Stimulated activated CD4-positive, alpha-beta T cell treated with anti-CD3 and anti-CD28 coated beads, TNF-alpha, amount 100 ng/mL, for 48 hours (primary cell): ENCODE results near the gene CCL28.
"Not testable (repeated sequence)": the region's sequence is repeated elsewhere in the genome, so short reads cannot be mapped to it uniquely, and the experiment has no call there.

Experiments used
- DNase-seq, 3 donors: peaks; one replicate each; pipeline ENCODE4 v3.0.0-alpha.2; 2020; ENCODE audit warnings: low read depth in 3 of 3

CCL28 gene, protein sequence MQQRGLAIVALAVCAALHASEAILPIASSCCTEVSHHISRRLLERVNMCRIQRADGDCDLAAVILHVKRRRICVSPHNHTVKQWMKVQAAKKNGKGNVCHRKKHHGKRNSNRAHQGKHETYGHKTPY

DNA sequence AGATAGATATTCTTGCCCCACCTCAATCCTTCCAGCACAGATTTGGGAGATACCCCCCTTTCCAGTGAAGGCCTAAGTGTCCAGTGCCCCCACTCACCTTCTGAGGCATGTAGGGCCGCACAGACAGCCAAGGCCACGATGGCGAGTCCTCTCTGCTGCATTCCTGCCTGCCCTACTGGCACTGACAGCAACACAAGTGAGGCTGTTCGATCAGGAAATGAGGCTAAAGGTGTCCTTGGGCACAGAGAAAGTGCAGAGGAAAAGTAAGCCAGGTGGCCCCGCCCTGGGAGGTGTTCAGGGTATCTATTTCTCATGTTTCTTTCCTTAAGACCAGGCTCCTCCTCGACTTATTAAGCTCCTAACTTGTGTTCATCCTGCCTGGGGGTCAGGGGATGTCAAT is at the start of gene CCL28:
TSS of gene CCL28 (minus strand) at position 236 of the 400 bp plus-strand sequence. CDS start at position 161, 75 bp downstream.
- no peak for DNase-seq

DNA sequence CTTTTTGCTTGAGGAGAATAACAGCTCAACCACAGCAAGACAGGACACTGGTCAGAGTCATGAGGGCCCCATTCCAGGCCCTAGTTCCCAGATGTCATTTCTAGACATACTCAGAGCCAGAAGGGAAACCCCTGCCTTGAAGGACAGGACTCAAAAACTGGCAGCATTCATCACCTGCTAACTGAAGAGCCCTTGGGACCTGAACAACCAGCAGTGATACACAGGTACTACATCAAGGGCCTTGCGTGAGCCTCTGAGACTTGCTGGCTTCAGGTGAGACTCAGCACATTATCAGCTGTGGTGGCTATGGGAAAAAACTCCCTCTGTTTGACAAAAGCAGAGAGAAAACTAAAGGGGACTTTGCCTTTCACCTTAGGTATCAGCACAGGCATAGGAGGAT is 48.9 kb upstream of the CCL28 start:
- DNase-seq = no peak

DNA sequence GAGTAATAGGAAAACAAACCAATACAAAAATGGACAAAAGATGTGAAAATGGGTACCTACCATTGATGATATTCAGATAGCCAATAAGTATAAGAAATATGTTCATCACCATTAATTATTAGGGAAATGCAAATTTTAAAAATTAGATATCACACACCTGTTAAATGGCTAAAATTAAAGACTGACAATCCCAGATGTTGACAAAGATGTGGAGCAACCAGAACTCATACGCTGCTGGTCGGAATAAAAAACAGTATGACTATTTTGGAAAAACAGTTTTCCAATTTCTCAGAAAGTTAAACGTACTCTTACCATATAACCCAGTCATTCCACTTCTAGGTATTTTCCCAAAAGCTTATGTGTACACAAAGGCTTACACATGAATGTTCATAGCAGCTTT is 44.4 kb upstream of the CCL28 start:
- no peak for DNase-seq

DNA sequence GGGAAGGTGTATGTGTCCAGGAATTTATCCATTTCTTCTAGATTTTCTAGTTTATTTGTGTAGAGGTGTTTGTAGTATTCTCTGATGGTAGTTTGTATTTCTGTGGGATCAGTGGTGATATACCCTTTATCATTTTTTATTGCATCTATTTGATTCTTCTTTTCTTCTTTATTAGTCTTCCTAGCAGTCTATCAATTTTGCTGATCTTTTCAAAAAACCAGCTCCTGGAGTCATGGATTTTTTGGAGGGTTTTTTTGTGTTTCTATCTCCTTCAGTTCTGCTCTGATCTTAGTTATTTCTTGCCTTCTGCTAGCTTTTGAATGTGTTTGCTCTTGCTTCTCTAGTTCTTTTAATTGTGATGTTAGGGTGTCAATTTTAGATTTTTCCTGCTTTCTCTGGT is 29.4 kb upstream of the CCL28 start:
- not testable (repeated sequence) for DNase-seq

DNA sequence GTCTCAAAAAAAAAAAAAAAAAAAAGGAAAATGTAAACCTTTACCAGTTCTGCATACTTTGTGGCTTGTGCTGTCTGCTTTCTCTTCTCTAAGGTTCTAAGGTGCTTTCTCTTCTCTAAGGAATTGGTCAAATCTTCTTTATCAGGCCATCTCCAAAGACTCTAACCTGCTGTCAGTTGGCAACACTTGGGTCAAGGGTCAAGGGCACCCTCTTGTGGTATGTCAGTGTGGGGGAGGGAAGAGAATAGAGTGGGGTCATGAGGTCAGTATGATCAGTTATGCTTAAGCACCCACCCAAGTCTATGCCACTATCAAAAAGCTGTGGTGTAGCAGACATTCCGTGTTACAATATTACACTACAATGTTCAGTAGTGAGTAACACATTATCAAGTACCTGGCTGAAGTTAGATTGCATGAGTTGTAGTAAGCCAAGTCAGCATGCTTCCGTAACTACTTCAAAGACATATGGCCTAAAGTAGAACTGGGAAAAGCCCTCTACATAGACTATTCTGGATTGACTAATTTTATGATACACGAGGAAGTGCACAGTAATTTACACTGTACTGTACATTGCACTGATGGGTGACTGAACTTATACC is 25.0 kb upstream of the CCL28 start:
- DNase-seq = no peak

DNA sequence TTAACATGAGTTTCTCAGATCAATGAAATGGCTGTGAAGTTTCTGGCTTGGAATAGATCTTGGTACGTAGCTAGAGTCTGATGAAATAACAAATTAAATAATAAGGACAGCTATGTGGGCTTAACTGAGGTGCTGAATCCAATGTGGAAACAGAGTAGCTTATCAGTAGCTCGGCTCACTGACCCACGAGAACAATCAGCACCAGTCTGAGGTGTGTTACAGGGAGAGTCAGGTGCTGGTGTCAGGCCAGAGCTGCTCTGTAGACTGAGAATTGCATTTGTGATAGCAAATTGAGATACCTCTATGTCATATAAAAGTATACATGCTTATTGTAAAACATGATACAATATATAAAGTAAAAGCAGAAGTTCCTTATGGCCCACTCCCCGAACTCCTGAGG is 21.2 kb upstream of the CCL28 start:
- DNase-seq = no peak

DNA sequence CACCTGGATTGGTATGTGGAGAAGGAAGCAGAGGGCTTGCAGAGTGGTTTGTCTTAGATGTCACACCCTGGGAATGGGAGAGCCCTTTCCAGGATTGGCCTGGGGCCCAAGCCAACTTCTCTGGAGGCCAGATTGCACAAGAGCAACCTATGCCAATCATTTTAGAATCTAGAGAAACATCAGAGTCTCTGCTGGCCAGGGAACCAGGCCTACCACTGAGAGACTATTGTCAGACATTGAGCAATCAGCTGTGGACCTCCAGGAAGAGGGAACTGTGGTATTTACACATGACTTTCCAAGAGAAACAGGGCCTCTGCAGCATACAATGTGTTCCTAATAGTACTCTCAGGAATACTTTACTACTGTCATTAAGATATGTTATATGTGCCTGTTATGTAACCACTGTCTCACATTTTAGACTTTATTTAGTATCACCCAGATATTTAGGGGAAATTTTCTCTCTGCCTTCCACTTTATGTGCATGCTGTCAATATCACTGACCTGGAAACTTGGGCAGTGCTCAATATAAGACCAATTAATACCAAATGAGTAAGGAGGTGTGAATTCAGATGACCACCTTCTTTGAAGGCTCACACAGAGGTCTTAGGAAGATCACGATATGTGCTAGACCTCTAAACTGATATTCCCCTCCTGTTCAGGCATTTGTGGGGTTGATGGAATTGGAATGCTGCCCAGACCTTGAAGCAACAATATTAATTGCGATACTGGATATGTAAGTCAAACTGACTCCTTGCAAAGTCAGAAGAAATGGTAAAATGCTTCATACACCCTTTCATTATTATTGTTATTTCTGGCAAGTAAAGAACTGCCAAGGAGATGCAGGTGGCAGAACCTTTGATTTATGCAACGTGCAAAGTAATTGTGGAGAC is 20.5 kb upstream of the CCL28 start:
- DNase-seq = no peak

DNA sequence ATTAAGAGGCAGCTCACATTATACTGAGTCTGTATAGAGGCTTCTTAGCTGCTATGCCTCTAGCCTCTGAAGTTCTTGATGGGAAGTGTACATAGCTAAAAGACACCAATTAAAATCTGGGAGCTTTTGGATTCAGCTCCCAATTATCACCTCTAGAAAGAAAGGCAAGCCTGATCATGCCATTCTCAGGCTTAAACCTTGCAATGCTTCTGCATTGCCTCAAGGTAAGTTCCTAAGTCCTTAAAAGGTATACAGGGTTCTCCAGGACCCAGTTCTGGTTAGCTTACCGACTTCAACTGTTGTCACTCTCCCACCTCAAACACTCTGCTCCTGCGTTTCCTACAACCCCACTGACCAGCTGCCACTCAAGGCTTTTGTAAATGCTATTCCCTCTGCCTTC is 17.5 kb upstream of the CCL28 start:
- no peak for DNase-seq

DNA sequence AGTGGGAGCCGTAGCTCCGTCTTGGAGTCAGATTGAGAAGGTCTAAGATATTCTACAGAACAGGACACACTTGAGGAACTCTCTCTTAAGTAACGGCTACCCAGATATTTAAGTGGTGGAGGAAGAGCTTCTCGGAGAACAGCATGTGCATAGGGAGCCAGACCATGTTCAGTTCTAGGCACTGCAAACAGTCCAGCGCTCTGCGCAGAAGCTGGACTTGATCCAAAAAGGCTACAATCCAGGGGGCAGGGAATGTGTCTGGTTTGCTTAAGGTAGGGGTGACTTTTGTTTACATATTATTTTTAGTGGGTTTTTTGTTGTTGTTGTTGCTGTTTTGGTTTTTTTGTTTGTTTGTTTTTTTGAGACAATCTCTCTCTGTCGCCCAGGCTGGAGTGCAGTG is 16.8 kb upstream of the CCL28 start:
- no peak for DNase-seq

DNA sequence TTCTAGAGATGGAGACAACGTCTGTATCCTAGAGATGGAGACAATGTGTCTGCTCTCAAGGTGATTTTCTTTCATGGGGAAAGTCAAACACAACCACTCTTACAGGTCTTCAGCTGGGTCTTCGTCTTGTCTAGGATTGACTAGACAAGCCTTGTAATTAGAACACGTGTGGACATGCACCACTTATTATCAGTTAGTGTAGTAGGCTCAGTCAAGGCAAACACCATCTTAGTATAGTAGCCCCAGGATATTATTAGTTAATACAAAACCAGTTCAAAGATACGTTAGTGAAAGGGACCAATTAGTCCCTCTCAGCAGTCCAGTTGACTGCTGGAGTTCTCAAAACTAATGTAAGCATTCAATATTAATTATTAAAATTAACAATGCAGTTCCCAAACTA is 15.1 kb upstream of the CCL28 start:
- no peak for DNase-seq

DNA sequence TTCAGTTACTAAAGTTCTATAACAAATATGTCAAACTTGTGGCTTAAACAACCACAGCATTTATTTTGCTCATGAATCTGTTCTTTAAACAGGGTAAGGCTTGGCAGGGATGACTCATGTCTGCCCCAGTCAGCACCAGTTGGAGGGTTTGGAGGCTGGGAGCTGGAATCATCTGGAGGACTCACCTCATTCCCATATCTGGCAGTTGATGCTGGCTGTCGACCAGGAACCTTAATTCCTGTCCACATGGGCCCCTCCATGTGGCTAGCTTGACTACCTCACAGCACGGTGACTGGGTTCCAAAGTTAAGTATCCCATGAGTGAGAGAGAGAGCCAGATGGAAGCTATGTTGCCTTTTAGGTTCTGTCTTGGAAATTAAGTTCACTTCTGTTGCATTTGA is 13.8 kb upstream of the CCL28 start:
- DNase-seq = no peak

DNA sequence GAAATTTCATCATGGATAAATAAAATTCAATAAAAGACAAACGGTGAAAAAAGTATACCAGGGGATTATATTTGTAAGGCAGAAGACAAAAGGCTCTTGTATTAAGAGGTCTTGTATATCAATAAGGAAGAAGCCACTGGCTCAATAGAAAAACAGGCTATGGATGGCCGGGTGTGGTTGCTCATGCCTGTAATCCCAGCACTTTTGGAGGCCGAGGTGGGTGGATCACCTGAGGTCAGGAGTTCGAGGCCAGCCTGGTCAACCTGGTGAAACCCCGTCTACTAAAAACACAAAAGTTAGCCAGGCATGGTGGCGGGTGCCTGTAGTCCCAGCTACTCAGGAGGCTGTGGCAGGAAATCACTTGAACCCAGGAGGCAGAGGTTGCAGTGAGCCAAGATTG is 10.9 kb upstream of the CCL28 start:
- DNase-seq = not testable (repeated sequence)

DNA sequence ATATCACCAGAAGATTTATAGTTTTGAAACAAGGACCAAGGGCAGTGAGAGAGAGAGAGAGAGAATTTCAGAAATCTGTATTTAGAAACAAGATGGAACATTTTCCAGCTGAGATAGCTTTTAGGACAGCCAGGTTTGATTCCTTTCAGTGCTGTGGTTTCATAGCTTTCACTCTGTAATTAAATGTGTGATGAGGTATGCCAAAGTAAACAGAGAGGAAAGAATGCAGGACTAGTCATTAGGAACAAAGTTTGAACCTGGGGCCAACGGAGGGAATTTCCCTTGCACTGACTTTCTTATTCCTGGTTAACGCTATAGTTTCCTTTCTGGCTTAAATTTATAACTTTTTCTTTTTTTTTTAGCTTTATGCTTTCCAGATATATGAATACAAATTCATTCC is 10.0 kb upstream of the CCL28 start:
- no peak for DNase-seq

DNA sequence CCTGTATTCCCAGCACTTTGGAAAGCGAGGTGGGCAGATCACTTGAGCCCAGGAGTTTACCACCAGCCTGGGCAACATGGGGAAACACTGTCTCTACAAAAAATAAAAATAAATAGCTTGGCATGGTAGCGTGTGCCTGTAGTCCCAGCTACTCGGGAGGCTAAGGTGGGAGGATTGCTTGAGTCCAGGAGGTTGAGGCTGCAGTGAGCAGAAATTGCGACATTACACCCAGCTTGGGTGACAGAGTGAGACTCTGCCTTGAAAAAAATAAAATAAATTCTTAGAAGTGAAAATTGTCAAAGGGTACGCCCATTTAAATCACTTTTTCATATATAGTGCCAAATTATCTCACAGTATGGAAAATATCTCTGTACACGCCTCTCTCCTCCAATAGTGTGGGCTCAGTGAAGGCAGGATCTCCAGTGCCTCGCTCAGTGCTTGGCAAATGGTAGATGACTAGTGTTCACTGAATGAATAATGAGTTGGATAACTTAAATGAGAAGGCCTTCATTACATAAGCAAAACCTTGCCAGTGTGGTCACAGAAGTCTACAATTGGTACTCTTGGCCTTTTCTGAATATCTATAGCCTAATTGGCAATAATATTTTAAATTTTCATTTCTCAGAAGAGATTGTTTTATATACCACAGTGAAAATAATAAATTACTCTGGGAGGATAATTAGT is 9.4 kb upstream of the CCL28 start:
- no peak for DNase-seq

DNA sequence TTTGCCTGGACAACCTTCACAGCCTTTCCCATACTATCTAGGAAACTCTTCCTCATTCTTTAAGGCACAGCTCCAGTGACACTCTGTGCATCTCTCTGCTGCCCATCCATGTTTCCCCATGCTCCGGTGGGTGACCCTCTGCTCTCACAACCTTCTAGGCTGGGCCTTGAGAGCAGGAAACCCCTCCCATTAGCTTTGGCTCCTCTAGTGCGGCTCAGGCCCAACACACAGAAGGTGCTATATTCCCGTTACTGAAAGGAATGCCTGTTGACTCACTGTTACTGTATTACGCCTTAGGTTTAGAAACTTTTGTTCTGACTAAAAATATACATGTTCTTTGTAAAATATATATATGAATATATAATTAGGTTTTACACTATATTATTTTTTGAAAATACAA is 8.1 kb upstream of the CCL28 start:
- DNase-seq = no peak

DNA sequence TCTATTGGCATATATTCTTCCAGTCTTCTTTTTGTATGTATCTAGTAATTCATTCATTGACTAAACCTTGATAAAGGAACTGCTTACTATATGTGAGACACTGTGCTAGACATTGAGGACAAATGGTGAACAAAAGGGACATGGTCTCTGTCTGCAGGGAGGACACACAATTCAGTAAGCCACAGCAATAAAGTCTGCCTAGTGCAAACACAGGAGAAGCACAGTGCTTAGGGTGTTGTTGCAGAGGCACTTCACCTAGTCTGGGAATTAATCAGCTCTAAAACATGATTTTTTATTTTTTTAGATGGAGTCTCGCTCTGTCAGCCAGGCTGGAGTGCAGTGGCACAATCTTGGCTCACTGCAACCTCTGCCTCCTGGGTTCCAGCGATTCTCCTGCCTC is 6.4 kb upstream of the CCL28 start:
- no peak for DNase-seq

DNA sequence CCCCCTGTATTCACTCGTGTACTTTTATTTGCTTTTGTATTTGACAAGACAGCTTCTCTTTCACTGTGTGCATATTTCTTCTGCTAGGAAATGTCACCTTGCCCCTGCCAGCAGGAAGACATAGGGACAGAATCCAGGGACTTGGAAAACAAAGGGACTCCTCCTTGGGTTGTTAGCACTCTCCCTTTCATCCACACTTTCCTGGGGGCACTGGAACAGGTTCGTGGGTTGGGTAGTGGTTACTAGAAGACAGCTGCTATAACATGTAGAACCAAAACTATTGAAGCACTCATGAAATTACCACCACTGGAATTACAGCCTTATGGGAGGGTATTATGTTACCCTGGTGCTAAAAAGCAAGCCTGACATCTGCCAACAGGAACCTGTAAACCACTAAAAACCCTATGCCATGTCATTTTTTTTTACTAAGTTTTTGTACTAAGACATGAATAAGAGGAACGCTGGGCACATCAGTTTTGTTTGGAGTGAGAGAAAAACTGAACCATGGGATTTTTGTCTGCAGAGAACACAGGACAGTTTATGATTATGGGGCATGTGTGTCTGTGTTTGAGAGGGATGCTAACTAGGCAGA is 4.7 kb upstream of the CCL28 start:
- DNase-seq = no peak

DNA sequence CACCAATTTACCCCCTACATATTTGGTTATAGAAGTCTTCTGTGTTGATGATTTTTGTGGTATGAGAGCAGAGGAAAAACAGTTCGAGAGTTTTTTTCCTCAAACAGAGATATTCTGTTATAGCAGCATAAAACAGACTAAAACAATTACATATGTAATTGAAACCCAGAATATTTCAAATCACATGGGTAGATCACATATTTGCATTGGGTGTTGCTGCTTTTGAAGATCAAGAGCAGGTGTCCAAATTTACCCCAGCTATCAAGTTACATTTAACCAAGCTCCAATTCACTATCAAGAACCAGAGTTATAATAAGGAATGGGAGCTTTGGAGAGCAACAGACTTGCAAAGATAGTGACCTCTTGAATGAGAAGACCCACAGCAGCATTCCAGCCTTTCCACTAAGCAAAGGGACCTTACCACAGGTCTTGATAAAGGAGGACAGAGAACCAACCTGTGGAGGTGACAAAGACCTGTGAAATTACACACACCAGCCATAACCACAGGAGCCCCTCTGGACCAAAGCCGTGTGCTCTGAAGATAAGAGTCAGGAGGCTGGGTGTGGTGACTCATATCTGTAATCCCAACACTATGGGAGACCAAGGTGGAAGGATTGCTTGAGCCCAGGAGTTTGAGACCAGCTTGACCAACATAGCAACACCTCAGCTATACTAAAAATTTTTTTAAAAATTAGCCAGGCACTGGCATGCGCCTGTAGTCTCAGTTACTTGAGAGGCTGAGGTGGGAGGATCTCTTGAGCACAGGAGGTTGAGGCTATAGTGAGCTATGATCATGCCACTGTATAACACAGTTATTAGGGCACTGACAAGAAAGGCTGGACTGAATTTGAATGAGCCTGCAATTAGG is 4.0 kb upstream of the CCL28 start:
- no peak for DNase-seq

DNA sequence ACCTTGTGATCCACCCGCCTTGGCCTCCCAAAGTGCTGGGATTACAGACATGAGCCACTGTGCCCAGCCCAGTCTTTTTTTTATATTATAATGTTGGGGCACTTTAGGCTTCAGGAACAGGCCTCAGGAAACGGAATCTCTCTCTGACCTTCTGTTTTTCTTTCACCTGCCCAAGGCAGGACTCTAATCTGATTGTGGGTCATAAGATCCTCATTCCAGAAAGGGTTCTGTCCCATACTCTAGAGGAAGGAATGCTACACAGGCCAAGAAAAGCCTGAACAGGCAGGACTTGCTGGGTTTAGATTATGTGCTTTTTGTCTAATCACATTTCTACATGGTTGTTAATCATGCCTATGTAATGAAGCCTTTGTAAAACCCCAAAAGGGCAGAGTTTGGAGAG is 1.8 kb upstream of the CCL28 start:
- DNase-seq = no peak

DNA sequence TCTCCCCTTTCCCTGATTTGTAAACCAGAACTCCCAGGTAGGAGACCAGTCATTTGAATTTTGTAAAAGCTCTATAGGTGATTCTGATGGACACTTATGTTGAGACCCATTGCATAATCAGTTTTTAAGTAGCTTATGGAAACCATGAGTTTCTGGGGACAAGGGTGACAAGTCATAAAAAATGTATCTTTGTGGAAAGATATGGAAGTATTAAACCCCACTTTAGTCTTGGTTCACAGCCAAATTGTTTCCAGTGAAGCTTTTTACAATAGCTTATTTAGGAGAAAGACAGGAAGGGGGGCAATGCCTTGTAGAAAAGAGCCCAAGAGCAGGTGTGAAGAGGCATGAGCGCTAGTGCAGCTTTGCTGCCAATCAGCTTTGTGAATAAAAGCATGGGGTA is 453 bp upstream of the CCL28 start:
- no peak for DNase-seq

DNA sequence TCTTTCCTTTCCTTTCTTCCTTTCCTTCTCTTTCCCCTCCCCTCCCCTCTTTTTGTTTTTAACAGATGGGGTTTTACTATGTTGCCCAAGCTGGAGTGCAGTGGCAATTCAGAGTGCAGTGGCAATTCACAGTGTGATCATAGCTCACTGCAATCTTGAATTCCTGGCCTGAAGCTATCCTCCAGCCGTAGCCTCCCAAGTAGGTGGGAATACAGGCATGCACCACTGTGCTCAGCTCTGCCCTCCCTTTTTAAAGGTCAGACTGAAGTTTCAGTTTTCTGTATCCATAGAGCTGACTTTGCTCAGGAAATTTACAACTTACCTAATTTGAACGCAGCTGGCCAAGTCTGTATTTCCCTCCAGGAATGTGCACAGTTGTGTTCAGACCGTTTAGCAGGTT is 696 bp downstream of the CCL28 start:
- DNase-seq = no peak
